NB4 (cell line): ENCODE measurements around the gene HLA-DOA.

Source experiments
- CTCF ChIP-seq: IDR thresholded peaks from one replicate; pipeline ENCODE4 v1.5.1; 2012; ENCODE audit warnings: low read depth, low read length
- MAX ChIP-seq: IDR thresholded peaks from 2 replicates; pipeline ENCODE4 v1.6.1; 2011; ENCODE audit warnings: low read depth, low read length
- MYC ChIP-seq: IDR thresholded peaks from 2 replicates; pipeline ENCODE4 v1.6.1; 2011; ENCODE audit warnings: low read depth, low read length
- POLR2A ChIP-seq: IDR thresholded peaks from 2 replicates; pipeline ENCODE4 v1.6.1; 2011; ENCODE audit warnings: mild to moderate bottlenecking; ENCODE audit not compliant: insufficient read length; ENCODE audit errors: extremely low read depth

GRCh38 chr6:33004940-33005339 is 4.5 kb downstream of the HLA-DOA start:
- TF ChIP-seq POLR2A (no peak), CTCF (no peak), MYC (no peak), MAX (no peak)
